Naive thymus-derived CD4-positive, alpha-beta T cell (primary cell): ENCODE results near the gene MB. TPM values are rescaled to one million over a fixed set of nuclear protein-coding genes. Genes with fewer than 3 reads are reported as not detected.

Experiments
- ATAC-seq: fragments of 150-1000 bp; cut with Tn5 transposase; 2 replicates; pipeline ENCODE4 v1.10.0; 2021; ENCODE audit warnings: mild to moderate bottlenecking, moderate library complexity
- CTCF ChIA-PET: fragments of 350-600 bp; sonication (Branson Sonifier 250); formaldehyde crosslinking; loops from one replicate; lab custom pipeline; 2021; ENCODE audit warnings: antibody characterized with exemption; lab: Charles Lee
- POLR2A ChIA-PET: fragments of 350-600 bp; sonication (Branson Sonifier 250); formaldehyde crosslinking; loops from one replicate; lab custom pipeline; 2021; ENCODE audit warnings: antibody characterized with exemption, inconsistent platforms; lab: Charles Lee
- DNase-seq, 9 donors: peaks; one replicate each; pipeline versions ENCODE4 v3.0.0 to v3.0.0-alpha.2; 2020 to 2022; ENCODE audit warnings: mixed read lengths in 1 of 9
- H3K27ac ChIP-seq: one replicate; pipeline ENCODE4 v1.7.0; 2013; ENCODE audit warnings: mild to moderate bottlenecking, low read depth, low read length, moderate library complexity
- H3K27me3 ChIP-seq, 2 donors: one replicate each; pipeline ENCODE4 v1.7.0; 2013; ENCODE audit warnings: low read length in 2 of 2, mild to moderate bottlenecking in 2 of 2, moderate library complexity in 2 of 2; ENCODE audit not compliant: control insufficient read depth in 2 of 2, insufficient read depth in 2 of 2
- H3K36me3 ChIP-seq, 3 experiments: 1 replicate in 2 of 3; 2 replicates in 1 of 3; pipeline ENCODE4 v1.7.0; 2013; ENCODE audit warnings: low read length in 3 of 3, mild to moderate bottlenecking in 3 of 3, moderate library complexity in 1 of 3; ENCODE audit not compliant: insufficient read depth in 3 of 3, control insufficient read depth in 2 of 3
- H3K4me1 ChIP-seq, 2 donors: one replicate each; pipeline ENCODE4 v1.7.0; 2013; ENCODE audit warnings: low read length in 2 of 2, mild to moderate bottlenecking in 2 of 2, moderate library complexity in 1 of 2; ENCODE audit not compliant: control insufficient read depth in 2 of 2, insufficient read depth in 2 of 2
- H3K4me3 ChIP-seq: 2 replicates; pipeline ENCODE4 v1.7.0; 2013; ENCODE audit warnings: mild to moderate bottlenecking, low read length
- H3K9me3 ChIP-seq, 3 experiments: 1 replicate in 2 of 3; 2 replicates in 1 of 3; pipeline ENCODE4 v1.7.0; 2013; ENCODE audit warnings: low read length in 3 of 3; ENCODE audit not compliant: control insufficient read depth in 2 of 3
- H3K27ac Mint-ChIP-seq, 9 donors: one replicate each; pipeline ENCODE4 v1.8.0; 2020 to 2022; ENCODE audit warnings: mixed read lengths in 9 of 9, mild to moderate bottlenecking in 8 of 9, moderate library complexity in 5 of 9, inconsistent platforms in 2 of 9
- H3K27me3 Mint-ChIP-seq, 5 donors: one replicate each; pipeline ENCODE4 v1.8.0; 2021 to 2022; ENCODE audit warnings: mixed read lengths in 5 of 5, mild to moderate bottlenecking in 1 of 5
- H3K36me3 Mint-ChIP-seq, 5 donors: one replicate each; pipeline ENCODE4 v1.8.0; 2020 to 2022; ENCODE audit warnings: mixed read lengths in 5 of 5, mild to moderate bottlenecking in 3 of 5, inconsistent platforms in 1 of 5
- H3K4me1 Mint-ChIP-seq, 7 donors: one replicate each; pipeline ENCODE4 v1.8.0; 2020 to 2022; ENCODE audit warnings: mixed read lengths in 7 of 7, mild to moderate bottlenecking in 3 of 7, inconsistent platforms in 1 of 7
- H3K4me3 Mint-ChIP-seq, 10 donors: one replicate each; pipeline ENCODE4 v1.8.0; 2020 to 2022; ENCODE audit warnings: mild to moderate bottlenecking in 10 of 10, mixed read lengths in 10 of 10, moderate library complexity in 6 of 10, inconsistent platforms in 2 of 10
- H3K9me3 Mint-ChIP-seq, 11 donors: one replicate each; pipeline ENCODE4 v1.8.0; 2020 to 2022; ENCODE audit warnings: mixed read lengths in 11 of 11, mild to moderate bottlenecking in 4 of 11, inconsistent platforms in 1 of 11, moderate library complexity in 1 of 11
- intact Hi-C, 2 donors: fragments of 100-400 bp; cut with micrococcal nuclease; formaldehyde crosslinking; loops; one replicate each; pipeline ENCODE4 v1.15.1; 2023
- polyA plus RNA-seq, 2 donors: library from polyadenylated mRNA; unstranded; fragments of 300-500 nt; fragmentation: Illumina TruSeq; gene quantifications; one replicate each; pipeline ENCODE4 v1.2.3, GENCODE V29; 2021
- total RNA-seq, 6 experiments: library from RNA in 5 of 6; stranded (reverse) in 5 of 6; gene quantifications; 1 replicate in 5 of 6; 2 replicates in 1 of 6; pipeline ENCODE4 v1.2.3 and lab custom pipeline; 2021 to 2026

The MB gene
- total and polyA plus RNA-seq, 7 experiments from 2014 or later, result 0.60 TPM; not detected in 6

- Histone ChIP-seq H3K27ac (no peak overlapping the region), H3K4me3 (no peak overlapping the region), H3K9me3 (no peaks in the 10 kb centered on the region), H3K4me1 (peaks cover 0 to 8% of the 10 kb centered on the region in 2 donors), H3K27me3 (no peaks in the 10 kb centered on the region), H3K36me3 (no peaks in the 10 kb centered on the region)
- ATAC-seq (no peak), DNase-seq (no peak)
- Mint-ChIP-seq H3K36me3 (no peaks in the 10 kb centered on the region), H3K27me3 (peaks cover 0 to 19% (median 12%) of the 10 kb centered on the region in 5 donors), H3K4me1 (peaks cover 0 to 24% (median 0%) of the 10 kb centered on the region in 7 donors), H3K27ac (no peak overlapping the region), H3K9me3 (no peaks in the 10 kb centered on the region), H3K4me3 (no peak overlapping the region)
- CTCF ChIA-PET, result no interaction called here
- intact Hi-C loops, result no loop called here
- POLR2A ChIA-PET, result no interaction called here
Measured at GRCh38 chr22:35611200-35611890, 5.8 kb downstream of the MB start.

GRCh38 chr22:35610741-35611140 is 6.4 kb downstream of the MB start:
- Mint-ChIP-seq H3K36me3 (no peaks in the 10 kb centered on the region), H3K4me1 (peaks cover 0 to 19% (median 0%) of the 10 kb centered on the region in 7 donors), H3K27me3 (peaks cover 2 to 23% (median 12%) of the 10 kb centered on the region in 5 donors), H3K4me3 (no peak overlapping the region), H3K9me3 (no peaks in the 10 kb centered on the region), H3K27ac (no peak overlapping the region)
- Histone ChIP-seq H3K27me3 (no peaks in the 10 kb centered on the region), H3K9me3 (no peaks in the 10 kb centered on the region), H3K36me3 (no peaks in the 10 kb centered on the region), H3K4me1 (peaks cover 0 to 2% of the 10 kb centered on the region in 2 donors), H3K4me3 (no peak overlapping the region), H3K27ac (no peak overlapping the region)
- ATAC-seq (no peak), DNase-seq (no peak)
- ChIA-PET POLR2A (no interaction called here), CTCF (no interaction called here)
- intact Hi-C loops, result no loop called here

GRCh38 chr22:35609761-35610160 is 7.4 kb downstream of the MB start:
- H3K27me3 ChIP-seq, result no peaks in the 10 kb centered on the region
- DNase-seq, result no peak
- Mint-ChIP-seq H3K9me3 (no peaks in the 10 kb centered on the region), H3K27ac (no peak overlapping the region), H3K36me3 (no peaks in the 10 kb centered on the region), H3K4me3 (no peak overlapping the region), H3K4me1 (peaks cover 0 to 14% (median 0%) of the 10 kb centered on the region in 7 donors), H3K27me3 (peaks cover 2 to 23% (median 12%) of the 10 kb centered on the region in 5 donors)
- POLR2A ChIA-PET, result no interaction called here
- no peaks in the 10 kb centered on the region for H3K9me3 ChIP-seq
- CTCF ChIA-PET, result interaction anchor here (0.7 kb wide), 1 partner anchor 311 kb away, joined by 3 read pairs; no protein-coding TSS in a partner anchor
- H3K27ac ChIP-seq, result no peak overlapping the region
- no peak for ATAC-seq
- H3K4me1 ChIP-seq, result no peaks in the 10 kb centered on the region
- no peak overlapping the region for H3K4me3 ChIP-seq
- intact Hi-C loops, result no loop called here
- H3K36me3 ChIP-seq, result no peaks in the 10 kb centered on the region

GRCh38 chr22:35609261-35609660 is 7.9 kb downstream of the MB start:
- no peak overlapping the region for H3K4me3 ChIP-seq
- H3K4me1 ChIP-seq, result no peaks in the 10 kb centered on the region
- H3K4me1 Mint-ChIP-seq, result peaks cover 0 to 14% (median 0%) of the 10 kb centered on the region in 7 donors
- no peaks in the 10 kb centered on the region for H3K36me3 ChIP-seq
- no peaks in the 10 kb centered on the region for H3K27me3 ChIP-seq
- no peak overlapping the region for H3K27ac ChIP-seq
- no peak for DNase-seq
- H3K4me3 Mint-ChIP-seq, result no peak overlapping the region
- intact Hi-C loops, result no loop called here
- H3K27me3 Mint-ChIP-seq, result peaks cover 2 to 23% (median 12%) of the 10 kb centered on the region in 5 donors
- H3K27ac Mint-ChIP-seq, result no peak overlapping the region
- no peaks in the 10 kb centered on the region for H3K36me3 Mint-ChIP-seq
- no peaks in the 10 kb centered on the region for H3K9me3 ChIP-seq
- no peaks in the 10 kb centered on the region for H3K9me3 Mint-ChIP-seq
- no peak for ATAC-seq
- POLR2A ChIA-PET, result no interaction called here
- CTCF ChIA-PET, result interaction anchor here (0.7 kb wide), 1 partner anchor 312 kb away, joined by 3 read pairs; no protein-coding TSS in a partner anchor

DNA sequence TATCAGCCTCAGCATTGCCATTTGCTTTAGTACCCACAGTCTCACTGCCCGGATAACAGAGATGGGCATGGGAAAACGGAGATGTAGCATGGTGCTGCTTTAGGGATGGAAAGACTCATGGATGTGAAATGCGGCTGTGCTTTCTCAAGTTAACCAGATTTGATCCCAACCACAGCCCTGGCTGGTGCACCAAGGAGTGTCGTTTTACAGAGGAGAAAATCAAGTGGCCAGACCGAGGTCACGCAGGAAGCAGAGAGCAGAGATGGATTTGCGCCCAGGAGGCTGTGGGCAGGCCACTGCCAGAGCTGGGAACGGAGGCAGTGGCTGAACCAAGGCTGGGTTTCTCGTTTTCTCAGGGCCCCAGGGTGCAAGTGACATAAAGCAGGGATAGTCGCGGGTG is 9.0 kb downstream of the MB start:
- no peaks in the 10 kb centered on the region for H3K36me3 Mint-ChIP-seq
- H3K4me3 Mint-ChIP-seq, result no peak overlapping the region
- no peak overlapping the region for H3K27ac Mint-ChIP-seq
- Histone ChIP-seq H3K27ac (no peak overlapping the region), H3K36me3 (no peaks in the 10 kb centered on the region), H3K4me1 (no peaks in the 10 kb centered on the region), H3K4me3 (no peak overlapping the region), H3K27me3 (no peaks in the 10 kb centered on the region), H3K9me3 (no peaks in the 10 kb centered on the region)
- H3K4me1 Mint-ChIP-seq, result peaks cover 0 to 14% (median 0%) of the 10 kb centered on the region in 7 donors
- intact Hi-C loops, result no loop called here
- CTCF ChIA-PET, result interaction anchor here (0.6 kb wide), 1 partner anchor 12 kb away, joined by 4 read pairs; no protein-coding TSS in a partner anchor
- ATAC-seq, result no peak
- POLR2A ChIA-PET, result no interaction called here
- peaks cover 2 to 23% (median 12%) of the 10 kb centered on the region in 5 donors for H3K27me3 Mint-ChIP-seq
- no peaks in the 10 kb centered on the region for H3K9me3 Mint-ChIP-seq
- DNase-seq, result no peak

DNA sequence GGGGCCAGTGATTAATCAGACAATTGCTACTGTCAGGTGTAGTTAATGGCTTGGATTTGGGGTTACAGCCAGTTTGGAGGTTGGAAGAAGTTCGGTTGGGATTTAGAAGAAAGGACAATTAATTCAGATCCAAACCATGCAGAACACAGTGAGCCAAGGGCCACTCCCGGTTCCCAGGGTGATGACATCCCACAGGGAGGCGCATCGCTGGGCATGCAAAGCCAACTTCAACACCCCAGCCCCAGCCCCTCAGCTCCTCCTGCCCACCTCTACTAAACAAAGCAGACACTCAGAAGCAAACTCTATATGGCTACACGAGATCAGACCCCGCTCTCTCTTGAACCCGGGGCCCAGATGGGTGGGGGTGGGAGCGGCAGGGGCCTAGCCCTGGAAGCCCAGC is 10.2 kb downstream of the MB start:
- Mint-ChIP-seq H3K27ac (no peak overlapping the region), H3K4me1 (peaks cover 0 to 12% (median 0%) of the 10 kb centered on the region in 7 donors), H3K27me3 (peaks cover 2 to 23% (median 12%) of the 10 kb centered on the region in 5 donors), H3K36me3 (no peaks in the 10 kb centered on the region), H3K4me3 (no peak overlapping the region), H3K9me3 (no peaks in the 10 kb centered on the region)
- Histone ChIP-seq H3K4me3 (no peak overlapping the region), H3K9me3 (no peaks in the 10 kb centered on the region), H3K27me3 (no peaks in the 10 kb centered on the region), H3K36me3 (no peaks in the 10 kb centered on the region), H3K27ac (no peak overlapping the region), H3K4me1 (no peaks in the 10 kb centered on the region)
- ATAC-seq, result no peak
- DNase-seq, result no peak
- ChIA-PET CTCF (no interaction called here), POLR2A (no interaction called here)
- intact Hi-C loops, result no loop called here
